ENCODE measurements around the gene SLC4A1. TPM values are rescaled to one million over a fixed set of nuclear protein-coding genes. Genes with fewer than 3 reads are reported as not detected.

The SLC4A1 gene
- total RNA-seq, 1 donor from 2014 or later: not detected

DNA sequence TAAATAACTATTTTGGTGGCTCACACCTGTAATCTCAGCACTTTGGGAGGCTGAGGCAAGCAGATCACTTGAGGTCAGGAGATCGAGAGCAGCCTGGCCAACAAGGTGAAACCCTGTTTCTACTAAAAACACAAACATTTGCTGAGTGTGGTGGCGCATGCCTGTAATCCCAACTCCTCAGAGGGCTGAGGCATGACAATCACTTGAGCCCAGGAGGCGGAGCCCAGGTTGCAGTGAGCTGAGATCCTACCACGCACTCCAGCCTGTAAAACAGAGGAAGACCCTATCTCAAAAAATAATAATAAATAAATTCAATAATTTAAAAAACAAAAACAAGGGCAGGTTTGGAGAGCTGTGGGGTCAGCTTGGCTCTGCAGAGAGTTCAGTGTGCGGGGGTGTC, 5.7 kb upstream of the SLC4A1 start:
- DNase-seq (ENCODE audit: low read depth) (no peak), FAIRE-seq (no peak)
- TF ChIP-seq, protein P1, sequence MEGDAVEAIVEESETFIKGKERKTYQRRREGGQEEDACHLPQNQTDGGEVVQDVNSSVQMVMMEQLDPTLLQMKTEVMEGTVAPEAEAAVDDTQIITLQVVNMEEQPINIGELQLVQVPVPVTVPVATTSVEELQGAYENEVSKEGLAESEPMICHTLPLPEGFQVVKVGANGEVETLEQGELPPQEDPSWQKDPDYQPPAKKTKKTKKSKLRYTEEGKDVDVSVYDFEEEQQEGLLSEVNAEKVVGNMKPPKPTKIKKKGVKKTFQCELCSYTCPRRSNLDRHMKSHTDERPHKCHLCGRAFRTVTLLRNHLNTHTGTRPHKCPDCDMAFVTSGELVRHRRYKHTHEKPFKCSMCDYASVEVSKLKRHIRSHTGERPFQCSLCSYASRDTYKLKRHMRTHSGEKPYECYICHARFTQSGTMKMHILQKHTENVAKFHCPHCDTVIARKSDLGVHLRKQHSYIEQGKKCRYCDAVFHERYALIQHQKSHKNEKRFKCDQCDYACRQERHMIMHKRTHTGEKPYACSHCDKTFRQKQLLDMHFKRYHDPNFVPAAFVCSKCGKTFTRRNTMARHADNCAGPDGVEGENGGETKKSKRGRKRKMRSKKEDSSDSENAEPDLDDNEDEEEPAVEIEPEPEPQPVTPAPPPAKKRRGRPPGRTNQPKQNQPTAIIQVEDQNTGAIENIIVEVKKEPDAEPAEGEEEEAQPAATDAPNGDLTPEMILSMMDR (IDR thresholded peaks at IDR 0.05; ENCODE audit: insufficient read depth, low read length, severe bottlenecking): no peak
- Histone ChIP-seq H3K27me3 (ENCODE audit: control insufficient read depth, insufficient read depth, low read length) (peaks cover 3% of the 10 kb centered on the region), H3K36me3 (ENCODE audit: control insufficient read depth, insufficient read depth, low read length) (no peaks in the 10 kb centered on the region), H3K4me3 (ENCODE audit: low read depth, low read length) (no peak overlapping the region)

DNA sequence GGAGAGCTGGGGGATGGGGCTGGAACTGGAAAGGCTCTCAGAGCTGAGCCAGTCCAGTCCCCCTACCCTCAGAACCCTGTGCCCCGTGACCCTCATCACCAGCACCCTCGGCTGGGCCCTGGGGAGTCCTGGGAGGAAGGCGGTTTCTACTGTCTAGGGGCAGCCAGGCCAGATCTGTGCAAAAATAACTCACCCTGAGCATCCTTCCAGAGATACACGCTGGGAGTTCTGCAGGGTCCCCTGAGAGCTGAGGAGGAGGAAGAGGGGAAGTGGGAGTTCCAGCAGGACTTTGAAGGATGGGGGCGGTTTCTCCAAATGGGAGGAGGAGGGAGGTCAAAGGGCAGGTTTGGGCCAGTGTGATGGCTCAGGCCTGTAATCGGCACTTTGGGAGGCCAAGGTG, 5.0 kb upstream of the SLC4A1 start:
- peaks cover 3% of the 10 kb centered on the region for H3K27me3 ChIP-seq (ENCODE audit: control insufficient read depth, insufficient read depth, low read length)
- TF ChIP-seq, protein P1 (IDR thresholded peaks at IDR 0.05; ENCODE audit: insufficient read depth, low read length, severe bottlenecking): no peak
- DNase-seq (ENCODE audit: low read depth) (no peak), FAIRE-seq (no peak)
- H3K36me3 ChIP-seq (ENCODE audit: control insufficient read depth, insufficient read depth, low read length): no peaks in the 10 kb centered on the region
- no peak overlapping the region for H3K4me3 ChIP-seq (ENCODE audit: low read depth, low read length)

DNA sequence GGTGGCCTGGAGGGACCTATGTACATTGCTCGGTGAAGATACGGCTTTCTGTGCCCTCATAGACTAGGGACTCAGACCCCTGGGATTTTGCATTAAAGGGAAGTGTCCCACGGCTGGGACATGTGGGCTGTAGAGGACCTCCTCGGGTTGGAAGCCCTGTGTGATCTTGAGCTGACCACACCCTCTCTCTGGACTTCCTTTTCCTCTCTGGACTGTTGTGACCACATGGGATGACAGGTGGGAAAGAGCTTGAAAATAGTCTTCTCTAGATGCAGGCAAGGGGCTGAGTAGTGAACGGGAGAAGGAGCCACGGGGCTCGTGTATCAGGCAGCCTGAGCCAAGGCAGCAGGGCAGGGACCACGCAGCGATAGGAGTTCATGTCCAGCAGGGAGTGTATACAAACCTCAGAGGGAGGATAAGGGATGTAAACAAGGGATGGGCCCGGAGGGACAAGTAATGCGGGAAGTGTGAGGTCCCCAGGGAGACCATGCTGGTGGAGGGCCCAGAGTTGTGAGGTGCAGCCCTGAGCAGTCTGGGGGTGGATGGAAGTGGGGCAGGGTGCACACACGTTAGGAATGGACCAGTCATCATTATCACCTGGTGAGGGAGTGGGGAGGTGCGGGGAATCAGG, 4.5 kb upstream of the SLC4A1 start:
- Histone ChIP-seq H3K36me3 (ENCODE audit: control insufficient read depth, insufficient read depth, low read length) (no peaks in the 10 kb centered on the region), H3K4me3 (ENCODE audit: low read depth, low read length) (no peak overlapping the region), H3K27me3 (ENCODE audit: control insufficient read depth, insufficient read depth, low read length) (peaks cover 3% of the 10 kb centered on the region)
- DNase-seq (ENCODE audit: low read depth) (no peak), FAIRE-seq (no peak)
- TF ChIP-seq, protein P1 (IDR thresholded peaks at IDR 0.05; ENCODE audit: insufficient read depth, low read length, severe bottlenecking): no peak

DNA sequence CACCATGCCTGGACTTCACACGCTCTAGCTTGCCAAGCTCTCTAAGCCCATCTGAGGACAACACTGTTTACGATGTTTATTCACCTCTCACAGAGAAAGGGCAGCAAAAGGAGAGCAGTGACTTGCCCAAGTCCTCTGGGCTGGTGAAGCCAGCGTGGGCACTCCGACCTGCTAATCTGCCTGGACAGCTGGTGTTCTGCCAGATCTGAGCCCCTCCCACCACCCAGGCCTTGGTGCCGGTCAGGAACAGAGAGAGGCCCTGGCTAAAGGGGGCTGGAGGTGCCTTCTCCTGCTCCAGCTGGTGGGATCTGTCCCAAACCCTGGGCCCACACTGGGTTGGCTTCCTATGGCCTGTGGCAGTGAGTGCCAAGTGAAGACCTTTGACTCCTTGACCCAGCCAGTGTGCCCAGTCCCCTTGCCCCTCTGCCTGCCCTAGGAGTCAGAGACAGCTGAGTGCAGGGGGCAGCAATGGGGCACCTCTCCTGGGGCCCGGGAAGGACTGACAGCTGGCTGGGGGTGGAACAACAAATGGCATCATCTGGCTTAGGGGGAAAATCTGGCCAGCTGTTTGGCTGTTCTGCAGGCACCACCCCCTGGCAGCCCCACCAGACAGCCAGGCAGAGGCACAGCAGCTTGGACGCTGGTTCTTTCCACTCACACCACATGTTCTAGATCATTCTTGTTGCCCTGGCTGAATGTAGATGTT, 1.8 kb upstream of the SLC4A1 start:
- no peaks in the 10 kb centered on the region for H3K36me3 ChIP-seq (ENCODE audit: control insufficient read depth, insufficient read depth, low read length)
- peaks cover 7% of the 10 kb centered on the region for H3K27me3 ChIP-seq (ENCODE audit: control insufficient read depth, insufficient read depth, low read length)
- no peak for DNase-seq (ENCODE audit: low read depth)
- TF ChIP-seq, protein P1 (IDR thresholded peaks at IDR 0.05; ENCODE audit: insufficient read depth, low read length, severe bottlenecking): no peak
- no peak for FAIRE-seq
- no peak overlapping the region for H3K4me3 ChIP-seq (ENCODE audit: low read depth, low read length)

DNA sequence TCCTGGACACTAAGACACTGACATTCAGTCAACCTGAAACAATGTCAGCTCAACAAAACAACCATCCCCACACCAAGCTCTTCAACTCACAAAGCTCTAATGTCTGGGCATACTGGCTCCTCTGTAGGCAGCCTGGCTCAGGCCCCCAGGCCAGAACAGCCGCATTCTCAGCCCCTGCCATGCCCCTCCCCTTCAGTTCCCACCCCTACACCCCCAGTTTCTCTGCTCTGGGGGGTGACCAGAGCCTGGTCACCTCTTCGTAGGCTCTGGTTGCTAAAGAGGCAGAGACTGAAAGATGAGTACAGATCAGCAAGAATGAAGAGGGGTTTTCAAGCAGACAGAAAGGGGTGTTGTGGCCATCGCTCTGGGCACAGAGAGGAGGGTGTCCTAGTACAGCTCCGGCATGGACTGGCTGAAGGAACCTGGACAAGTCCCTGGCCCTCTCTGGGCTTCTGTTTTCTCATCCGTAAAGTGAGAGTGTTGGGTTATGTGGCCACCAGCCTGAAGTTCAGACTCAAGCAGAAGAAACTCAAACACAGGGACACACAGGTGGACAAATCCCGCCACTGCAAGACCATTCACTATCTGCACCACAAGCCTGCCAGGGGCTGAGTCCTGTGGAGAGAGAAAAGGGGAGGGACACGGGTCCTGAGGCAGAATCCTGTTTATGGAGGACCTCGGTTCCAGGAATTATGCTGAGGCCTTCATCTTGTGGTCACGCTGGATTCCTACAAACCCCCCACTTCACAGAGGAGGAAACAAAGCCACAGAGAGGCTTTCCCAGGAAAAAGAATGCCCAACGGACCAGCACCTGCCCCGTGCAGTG, 987 bp upstream of the SLC4A1 start:
- FAIRE-seq: no peak
- DNase-seq (ENCODE audit: low read depth): no peak
- H3K27me3 ChIP-seq (ENCODE audit: control insufficient read depth, insufficient read depth, low read length): peaks cover 7% of the 10 kb centered on the region
- TF ChIP-seq, protein P1 (IDR thresholded peaks at IDR 0.05; ENCODE audit: insufficient read depth, low read length, severe bottlenecking): no peak
- H3K36me3 ChIP-seq (ENCODE audit: control insufficient read depth, insufficient read depth, low read length): no peaks in the 10 kb centered on the region
- no peak overlapping the region for H3K4me3 ChIP-seq (ENCODE audit: low read depth, low read length)

Data from bronchial epithelial cell (primary cell).